ENCODE data around the gene RNF103.
"Not testable (repeated sequence)": the region's sequence is repeated elsewhere in the genome, so short reads cannot be mapped to it uniquely, and the experiment has no call there.

The RNF103 gene, protein sequence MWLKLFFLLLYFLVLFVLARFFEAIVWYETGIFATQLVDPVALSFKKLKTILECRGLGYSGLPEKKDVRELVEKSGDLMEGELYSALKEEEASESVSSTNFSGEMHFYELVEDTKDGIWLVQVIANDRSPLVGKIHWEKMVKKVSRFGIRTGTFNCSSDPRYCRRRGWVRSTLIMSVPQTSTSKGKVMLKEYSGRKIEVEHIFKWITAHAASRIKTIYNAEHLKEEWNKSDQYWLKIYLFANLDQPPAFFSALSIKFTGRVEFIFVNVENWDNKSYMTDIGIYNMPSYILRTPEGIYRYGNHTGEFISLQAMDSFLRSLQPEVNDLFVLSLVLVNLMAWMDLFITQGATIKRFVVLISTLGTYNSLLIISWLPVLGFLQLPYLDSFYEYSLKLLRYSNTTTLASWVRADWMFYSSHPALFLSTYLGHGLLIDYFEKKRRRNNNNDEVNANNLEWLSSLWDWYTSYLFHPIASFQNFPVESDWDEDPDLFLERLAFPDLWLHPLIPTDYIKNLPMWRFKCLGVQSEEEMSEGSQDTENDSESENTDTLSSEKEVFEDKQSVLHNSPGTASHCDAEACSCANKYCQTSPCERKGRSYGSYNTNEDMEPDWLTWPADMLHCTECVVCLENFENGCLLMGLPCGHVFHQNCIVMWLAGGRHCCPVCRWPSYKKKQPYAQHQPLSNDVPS

DNA sequence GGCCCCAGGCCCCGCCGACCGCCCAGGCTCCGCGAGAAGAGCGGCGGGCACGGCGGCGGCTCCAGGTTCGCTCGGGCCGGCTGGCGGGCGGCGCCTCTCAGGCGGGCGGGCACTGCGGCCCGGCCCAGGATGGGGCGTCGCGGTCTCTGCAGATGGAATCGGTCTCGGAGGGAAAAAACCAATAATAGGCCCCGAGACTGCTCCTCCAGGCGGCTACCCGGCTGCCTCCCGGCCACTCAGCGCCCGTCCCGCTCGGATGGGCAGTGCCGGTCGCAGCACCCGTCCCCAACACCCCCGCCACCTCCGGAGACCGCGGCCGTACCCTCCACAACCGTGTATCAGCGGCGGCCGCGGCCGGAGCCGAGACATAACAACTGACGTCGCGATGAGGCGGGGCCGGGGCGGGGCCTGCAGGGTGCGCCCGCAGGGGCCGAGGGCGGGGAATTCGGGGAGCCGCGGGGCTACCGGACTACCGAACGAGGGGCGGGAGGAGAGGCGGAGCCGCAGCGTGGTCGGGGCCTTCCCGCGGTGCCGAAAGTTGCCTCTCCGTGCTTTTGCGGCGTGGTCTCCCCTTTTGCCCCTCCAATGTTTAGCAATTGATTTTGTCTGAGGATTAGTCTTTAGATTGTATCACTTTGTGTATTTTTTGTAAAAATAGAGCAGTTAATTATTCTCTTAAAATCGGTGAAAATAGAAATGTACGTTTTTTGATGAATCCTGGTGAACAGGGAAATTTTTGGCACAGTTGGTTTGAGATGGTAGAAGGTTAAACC, at the start of gene RNF103:
TSS of gene RNF103 (minus strand) at position 372 of the 773 bp plus-strand sequence. CDS start 979 bp downstream, outside the sequence.
- peak; percentile 84 to 90 for DNase-seq (ENCODE audit: low read depth in 2 of 2)

DNA sequence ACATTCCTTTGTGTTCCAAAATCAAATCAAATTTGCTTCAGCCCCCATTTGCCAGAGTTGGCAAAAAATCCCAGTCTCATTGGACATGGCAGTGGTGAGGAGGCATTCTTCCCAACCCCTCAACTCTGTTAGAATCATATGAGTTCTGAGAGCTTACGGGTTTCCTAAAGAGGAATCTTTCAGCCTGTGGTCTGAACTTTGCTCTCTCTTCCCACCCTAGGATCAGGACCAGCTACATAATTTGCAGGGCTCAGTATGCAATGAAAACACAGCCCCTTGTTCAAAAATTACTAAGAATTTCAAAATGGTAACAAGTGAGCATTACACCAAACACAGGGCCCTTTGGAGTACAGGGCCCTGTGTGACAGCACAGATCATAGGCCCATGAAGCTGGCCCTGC, 49.3 kb upstream of the RNF103 start:
- no peak for DNase-seq (ENCODE audit: low read depth in 2 of 2)

DNA sequence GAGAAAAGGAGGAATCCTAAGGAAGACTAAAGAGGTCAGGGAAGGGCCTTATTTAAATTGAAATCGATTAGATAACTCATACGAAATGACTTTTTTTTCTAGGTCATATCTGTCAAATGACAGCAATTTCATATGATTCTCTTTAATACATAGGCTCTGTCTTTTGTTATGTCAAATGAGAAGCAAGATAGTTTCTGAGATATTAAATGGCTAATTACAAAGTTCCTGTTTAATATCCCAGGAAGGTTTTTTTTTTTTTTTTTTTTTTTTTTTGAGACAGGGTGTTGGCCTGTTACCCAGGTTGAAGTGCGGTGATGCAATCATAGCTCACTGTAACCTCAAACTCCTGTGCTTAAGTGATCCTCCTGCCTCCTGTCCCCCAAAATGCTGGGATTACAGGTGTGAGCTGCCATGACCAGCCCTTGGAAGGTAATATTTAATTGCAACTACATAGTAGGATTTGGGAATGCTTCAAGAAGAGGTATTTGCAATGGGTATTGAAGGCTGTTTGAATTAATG, 48.4 kb upstream of the RNF103 start:
- no peak for DNase-seq (ENCODE audit: low read depth in 2 of 2)

DNA sequence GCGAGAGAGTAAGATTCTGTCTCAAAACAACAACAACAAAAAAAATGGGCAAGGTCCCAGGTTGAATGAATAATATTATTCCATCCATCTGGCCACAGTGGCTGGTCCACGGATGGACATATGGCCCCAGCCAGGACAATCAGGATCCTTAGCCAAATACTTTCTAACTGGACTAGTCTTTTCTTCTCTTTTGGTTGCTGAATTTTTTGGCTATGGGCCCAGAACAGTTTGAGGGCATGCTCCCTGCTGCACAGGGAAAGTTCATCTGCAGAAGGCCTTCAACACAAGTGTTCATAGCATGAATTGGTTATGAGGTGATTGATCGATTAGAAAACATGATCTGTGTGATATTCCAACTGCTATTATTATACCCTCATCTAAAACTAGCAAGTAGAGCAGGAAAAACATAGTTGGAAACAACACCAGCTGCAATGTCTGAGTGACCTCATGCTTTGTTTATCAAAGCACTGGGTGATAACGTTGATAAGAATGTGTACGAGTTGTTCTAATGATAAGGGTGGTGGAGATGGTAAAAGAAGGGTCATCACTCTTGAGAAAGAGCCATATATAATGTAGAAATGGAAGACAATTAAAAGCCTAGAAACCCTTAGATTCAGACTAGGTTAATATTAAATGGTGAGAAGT, 47.8 kb upstream of the RNF103 start:
- no peak for DNase-seq (ENCODE audit: low read depth in 2 of 2)

DNA sequence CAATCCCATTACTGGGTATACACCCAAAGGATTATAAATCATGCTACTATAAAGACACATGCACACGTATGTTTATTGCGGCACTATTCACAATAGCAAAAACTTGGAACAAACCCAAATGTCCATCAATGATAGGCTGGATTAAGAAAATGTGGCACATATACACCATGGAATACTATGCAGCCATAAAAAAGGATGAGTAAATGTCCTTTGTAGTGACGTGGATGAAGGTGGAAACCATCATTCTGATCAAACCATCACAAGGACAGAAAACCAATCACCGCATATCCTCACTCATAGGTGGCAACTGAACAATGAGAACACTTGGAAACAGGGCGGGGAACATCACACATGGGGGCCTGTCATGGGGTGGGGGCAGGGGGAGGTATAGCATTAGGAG, 45.7 kb upstream of the RNF103 start:
- not testable (repeated sequence) for DNase-seq (ENCODE audit: low read depth in 2 of 2)

DNA sequence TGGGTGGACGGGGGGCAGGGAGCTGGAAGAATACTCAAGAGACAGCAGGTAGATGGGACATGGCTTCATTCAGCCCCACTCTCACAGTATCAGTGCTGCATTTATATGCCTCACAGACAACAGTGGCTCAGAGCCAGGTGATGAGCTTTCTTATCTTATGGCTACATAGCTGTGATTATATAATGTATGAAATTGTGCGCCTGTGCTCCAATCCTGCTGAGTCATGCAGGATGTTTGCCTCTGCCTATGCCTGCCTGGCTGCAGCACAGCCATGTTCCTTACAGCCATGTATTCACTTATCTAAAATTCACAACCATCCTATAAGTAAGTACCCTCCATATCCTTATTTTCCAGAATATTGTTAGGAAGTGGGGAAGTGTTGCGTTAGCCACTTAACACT, 37.7 kb upstream of the RNF103 start:
- DNase-seq (ENCODE audit: low read depth in 2 of 2), result no peak

DNA sequence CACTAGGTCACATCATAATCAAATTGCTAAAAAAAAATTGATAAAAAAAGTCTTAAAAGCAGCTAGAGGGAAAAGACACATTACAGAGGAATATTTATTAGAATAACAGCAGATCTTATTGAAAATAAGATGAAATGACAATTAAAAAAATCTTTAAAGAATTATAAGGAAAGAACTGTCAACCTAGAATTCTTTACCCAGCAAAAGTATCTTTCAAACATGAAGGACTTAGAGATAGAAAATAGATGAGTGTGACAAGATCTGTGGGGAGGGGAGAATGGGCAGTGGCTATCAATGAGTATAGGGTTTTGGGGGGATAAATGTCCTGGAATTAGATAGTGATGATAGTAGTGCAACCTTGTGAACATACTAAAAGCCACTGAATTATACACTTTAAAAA, 26.5 kb upstream of the RNF103 start:
- no peak for DNase-seq (ENCODE audit: low read depth in 2 of 2)

DNA sequence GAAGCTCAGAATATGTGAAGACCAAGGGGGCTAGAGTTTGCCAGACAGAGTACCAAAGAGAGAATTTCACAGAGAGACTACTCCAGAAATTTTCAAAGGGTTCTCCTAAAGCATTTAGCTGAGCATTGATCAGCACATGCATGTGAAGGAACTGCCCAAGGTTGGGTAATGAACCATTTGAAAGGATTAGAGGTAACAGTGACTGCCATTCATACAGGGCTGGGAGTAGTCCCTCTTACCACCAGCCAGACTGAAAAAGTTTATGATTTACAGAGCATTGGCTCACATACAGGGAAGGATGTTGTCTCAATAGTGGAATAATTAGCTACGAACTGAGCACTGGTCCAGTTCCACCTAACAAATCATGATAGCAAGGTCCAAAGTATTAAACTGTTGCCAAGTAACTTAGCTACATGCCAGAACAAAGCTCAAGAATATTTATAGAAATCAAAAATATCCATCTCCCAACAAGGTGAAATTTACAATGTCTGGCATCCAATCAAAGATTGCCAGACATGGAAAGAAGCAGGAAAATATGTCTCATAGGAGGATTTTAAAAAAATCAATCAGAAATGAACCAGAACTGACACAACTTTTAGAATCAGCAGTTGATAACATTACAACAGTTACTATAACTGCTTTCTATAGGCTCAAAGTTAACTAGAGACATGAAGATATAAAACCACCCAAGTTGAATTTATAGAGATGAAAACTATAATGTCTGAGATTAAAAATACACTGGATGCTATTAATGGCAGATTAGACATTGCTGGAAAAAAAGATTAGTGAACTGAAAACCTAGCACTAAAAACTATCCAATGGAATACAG, 25.7 kb upstream of the RNF103 start:
- DNase-seq (ENCODE audit: low read depth in 2 of 2), result no peak

DNA sequence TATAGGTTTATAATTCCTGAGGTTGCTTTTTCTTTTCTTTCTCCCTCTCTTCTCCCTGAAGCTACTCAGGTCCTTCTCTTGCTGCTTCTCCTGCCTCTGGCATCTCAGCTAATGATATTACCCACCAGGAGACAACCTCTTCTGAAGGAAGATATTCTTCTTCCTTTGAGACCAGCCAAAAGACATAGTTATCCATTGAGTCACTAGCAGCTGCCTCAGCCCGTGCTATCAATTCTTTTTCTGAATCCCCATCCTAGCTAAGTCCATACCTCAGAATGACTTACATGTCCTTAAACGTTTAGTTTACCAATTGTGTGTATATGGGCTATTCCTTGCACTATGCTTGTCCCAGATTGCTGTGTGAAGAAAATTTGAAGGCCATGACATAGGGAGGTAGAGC, 25.0 kb upstream of the RNF103 start:
- DNase-seq (ENCODE audit: low read depth in 2 of 2), result no peak

DNA sequence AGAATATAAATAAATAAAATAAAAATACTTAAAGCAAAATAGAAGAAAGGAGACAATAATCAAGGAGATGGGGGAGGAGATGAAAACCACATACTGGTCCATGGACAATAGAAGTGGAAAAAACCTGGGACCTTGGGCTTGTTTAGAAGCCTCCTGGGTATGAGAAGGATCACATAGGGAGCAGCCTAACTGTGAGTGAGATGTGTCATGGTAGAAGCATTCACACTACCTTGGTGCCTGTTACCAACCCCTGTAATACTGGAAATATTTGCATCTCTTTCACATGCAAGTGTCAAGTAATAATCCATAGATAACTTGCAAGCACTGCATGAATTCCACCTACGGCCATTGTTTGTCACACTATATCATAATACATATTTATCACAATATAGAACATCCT, 23.2 kb upstream of the RNF103 start:
- DNase-seq (ENCODE audit: low read depth in 2 of 2), result no peak

DNA sequence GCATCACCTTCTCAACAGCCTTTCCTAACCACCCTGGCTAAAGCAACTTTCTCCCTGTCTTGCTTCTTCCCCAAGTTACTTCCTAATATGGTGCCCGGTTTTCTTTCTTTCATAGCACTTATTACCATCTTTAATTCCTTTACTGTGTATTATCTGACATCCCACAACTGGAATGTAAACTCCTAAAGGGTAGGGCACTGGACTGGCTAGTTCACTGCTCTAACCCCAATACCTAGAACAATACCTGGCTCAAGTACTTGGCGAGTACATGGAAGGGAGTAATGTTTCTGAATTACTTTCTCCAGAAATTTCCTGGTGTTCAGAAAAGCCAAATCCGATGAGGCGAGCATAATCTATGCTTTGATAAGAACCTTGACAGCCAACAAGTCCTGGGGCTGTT, 22.7 kb upstream of the RNF103 start:
- DNase-seq (ENCODE audit: low read depth in 2 of 2), result no peak

DNA sequence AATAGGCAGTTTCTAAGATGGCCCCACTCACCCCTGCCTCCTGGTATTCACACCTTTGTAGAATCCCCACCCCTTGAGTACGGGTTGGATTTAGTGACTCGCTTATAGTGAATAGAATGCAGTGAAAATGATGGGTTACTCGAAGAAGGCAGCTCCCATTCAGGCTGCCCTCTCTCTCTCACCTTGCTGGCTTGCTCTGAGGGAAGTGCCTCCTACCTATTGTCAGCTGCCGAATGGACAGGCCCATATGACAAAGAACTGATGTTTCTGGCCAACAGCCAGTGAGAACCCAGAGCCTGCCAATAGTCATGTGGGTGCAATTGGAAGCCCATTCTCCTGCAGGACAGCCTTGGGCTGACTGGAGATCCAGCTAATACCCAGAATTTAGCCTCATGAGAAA, 22.1 kb upstream of the RNF103 start:
- no peak for DNase-seq (ENCODE audit: low read depth in 2 of 2)

DNA sequence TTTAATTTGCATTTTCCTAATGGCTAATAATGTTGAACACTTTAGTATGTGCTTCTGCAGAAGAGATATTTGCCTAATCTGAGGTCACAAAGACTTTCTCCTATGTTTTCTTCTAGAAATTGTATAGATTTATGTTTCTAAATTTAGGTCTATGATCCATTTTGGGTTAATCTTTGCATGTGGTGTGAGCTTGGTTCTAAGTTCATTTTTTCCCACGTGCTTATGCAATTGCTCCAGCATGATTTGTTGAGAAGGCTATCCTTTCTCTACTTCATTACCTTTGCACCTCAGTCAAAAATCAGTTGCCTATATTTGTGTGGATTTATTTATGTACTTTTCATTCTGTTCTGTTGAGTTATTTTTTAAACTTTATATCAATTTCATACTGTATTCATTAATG, 15.0 kb upstream of the RNF103 start:
- DNase-seq (ENCODE audit: low read depth in 2 of 2), result no peak

DNA sequence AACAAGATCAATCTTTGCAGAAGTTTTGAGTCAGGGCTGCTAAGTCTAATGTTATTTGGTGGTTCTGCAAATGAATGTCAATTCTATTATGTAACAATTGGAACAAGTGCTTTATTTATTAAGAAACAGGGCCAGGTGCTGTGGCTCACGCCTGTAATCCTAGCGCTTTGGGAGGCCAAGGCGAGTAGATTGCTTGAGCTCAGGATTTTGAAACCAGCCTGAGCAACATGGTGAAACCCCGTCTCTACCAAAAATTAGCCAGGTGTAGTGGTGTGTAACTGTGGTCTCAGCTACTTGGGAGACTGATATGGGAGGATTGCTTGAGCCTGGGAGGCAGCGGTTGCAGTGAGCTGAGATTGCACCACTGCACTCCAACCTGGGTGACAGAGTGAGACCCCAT, 13.2 kb upstream of the RNF103 start:
- DNase-seq (ENCODE audit: low read depth in 2 of 2), result no peak

DNA sequence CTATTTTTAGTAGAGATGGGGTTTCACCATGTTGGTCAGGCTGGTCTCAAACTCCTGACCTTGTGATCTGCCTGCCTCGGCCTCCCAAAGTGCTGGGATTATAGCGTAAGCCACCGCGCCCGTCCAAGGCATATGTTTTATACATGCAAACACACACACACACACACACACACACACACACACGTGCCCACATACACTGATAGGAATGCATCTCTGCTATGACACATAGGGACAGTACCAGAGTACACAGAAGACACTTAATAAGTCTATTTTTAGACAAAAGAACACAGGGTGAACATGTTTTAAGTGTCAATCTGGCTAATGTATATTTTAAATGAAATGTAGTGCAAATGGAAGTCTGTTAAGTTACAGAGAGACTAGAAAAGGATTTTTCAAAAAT, 10.7 kb upstream of the RNF103 start:
- no peak for DNase-seq (ENCODE audit: low read depth in 2 of 2)

DNA sequence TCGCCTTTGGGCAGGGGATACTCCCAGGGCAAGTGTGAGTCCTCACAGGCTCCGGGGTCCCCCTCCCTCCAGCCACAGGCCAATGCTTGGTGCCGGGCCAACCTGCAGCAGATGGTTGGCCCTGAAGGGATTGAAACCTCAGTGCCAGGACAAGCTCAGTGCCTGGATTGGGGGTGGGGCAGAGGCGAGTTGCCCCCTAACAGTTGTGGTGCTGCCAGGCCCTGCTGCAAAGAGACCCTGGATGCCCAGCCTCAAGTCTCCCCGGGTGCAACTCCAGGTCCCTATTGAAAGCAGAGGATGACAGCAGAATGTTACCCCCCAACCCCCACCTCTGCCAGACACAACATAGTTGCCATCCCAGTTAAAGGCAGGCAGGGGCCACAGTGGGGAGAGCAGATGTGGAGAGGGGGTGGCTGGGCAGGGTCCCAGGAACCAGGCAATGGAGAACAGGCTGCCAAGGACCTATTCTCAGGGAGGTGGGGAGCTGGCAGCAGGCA, 9.5 kb upstream of the RNF103 start:
- no peak for DNase-seq (ENCODE audit: low read depth in 2 of 2)

DNA sequence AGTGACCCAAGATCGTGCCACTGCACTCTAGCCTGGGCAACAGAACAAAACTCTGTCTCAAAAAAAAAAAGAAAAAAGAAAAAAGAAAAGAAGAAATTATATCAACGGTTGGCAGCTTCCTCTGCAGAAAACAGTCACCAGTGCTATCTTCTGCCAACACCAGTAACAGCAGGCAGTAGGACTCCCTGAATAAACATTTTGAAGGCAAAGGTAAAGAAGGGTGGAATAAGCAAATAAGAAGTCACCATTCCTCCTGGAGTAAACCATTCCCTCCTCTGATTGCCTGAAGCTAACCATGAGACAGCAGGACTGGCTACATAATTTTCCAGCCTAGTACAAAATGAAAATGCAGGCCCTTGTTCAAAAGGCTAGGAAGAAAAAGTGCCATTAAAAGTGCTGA, 9.0 kb upstream of the RNF103 start:
- no peak for DNase-seq (ENCODE audit: low read depth in 2 of 2)

DNA sequence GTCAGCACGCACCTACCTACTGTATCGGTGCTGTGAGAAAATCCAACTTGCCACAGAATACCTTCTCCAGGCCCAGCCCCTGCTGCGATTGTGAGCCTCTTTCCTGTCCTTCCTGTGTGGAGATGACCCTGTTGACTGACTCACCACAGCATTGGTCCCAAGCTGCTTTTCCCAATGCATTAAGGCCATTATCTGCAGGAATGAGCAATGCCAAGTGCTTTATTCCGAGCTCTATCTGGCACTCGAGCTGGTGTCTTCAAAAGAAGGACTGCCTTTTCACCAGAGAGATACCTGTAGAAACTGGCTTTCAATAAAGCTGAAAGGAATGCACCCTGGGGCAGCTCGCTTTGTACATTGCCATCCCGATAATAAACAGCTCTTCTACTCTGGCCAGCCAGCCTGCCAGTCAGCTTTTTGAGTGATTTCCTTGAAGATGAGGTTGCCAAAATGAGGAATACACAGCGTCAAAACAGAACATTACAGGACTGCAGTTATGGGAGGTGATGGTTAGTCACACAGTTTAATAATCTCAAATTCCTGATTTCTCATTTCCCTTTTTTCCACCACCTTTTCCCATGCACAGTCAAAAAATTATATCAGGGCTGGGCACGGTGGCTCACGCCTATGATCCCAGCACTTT, 8.3 kb upstream of the RNF103 start:
- no peak for DNase-seq (ENCODE audit: low read depth in 2 of 2)

DNA sequence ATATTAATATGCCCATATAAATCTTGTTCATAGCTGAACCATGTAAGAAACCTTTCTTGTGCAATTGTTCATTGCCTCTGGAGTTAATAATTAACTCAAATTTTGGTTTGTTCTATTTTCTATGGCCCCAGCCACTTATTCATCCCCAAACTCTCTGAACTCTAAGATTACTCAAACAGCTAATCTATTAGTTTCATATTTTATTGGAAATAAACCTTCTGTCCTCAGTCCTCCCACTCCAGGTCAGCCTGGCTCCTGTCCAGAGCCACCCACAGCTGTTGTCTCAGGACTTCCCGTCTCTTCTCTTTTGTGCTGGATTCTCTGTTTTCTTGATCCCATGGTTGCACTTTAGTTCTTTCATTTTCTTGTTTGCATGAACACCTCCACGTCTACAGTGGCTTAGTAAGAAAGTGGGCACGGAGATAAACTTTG, 4.4 kb upstream of the RNF103 start:
- no peak for DNase-seq (ENCODE audit: low read depth in 2 of 2)

DNA sequence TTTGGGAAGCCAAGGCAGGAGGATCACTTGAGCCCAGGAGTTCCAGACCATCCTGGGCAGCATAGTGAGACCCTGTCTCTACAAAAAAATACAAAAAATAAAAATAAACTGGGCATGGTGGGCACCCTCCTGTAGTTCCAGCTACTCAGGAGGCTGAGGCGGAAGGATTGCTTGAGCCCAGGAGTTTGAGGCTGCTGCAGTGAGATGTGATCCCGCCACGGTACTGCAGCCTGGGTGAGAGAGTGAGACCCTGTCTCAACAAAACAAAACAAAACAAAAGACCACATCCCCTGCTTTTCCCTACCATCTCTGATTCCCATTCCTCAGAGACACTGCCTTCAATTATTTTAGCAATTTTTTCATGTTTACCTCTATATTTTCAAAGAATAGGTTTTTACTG, 3.9 kb upstream of the RNF103 start:
- DNase-seq (ENCODE audit: low read depth in 2 of 2), result no peak

All from stimulated activated CD8-positive, alpha-beta memory T cell treated with anti-CD3 and anti-CD28 coated beads, Interleukin-7, amount 100 ng/mL, for 1 hour (primary cell).